ENCODE data around the gene FHIT.

The FHIT gene

GRCh38 chr3:59771768-59772181, 1479.5 kb downstream of the FHIT start:
- DNase-seq: no peak

- no peak for DNase-seq
Observed at GRCh38 chr3:59769127-59769750, 1482.0 kb downstream of the FHIT start.

DNA sequence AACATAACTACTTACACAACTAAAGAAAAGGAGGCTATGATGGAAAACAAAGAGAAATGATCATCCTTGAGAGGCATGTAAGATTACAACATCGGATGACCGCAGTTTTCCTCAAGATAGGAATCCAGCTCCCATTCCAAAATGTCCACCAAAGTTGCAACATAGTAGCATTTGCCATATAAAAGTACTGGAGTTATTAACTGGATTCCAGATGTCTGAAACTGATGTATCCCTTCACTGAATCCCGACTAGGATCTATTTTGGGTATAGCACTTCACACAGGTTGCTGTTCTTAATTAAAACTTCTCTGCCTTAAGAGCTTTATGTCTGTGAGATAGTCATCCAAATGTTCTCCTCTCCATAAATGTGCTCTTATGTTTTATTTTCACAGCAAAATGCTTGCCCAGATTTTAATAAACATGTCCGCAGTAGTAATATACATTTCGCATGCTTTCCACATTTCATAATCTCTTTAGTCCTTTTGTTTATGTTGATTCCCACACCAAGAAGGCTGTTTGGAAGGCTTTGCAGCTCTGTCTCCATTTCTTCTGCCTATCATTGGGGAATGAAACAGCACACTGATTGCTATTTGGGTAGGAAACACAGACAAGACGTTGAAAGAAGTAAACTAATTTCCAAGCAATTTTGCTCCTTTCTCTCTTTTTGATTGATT, 1484.9 kb downstream of the FHIT start:
- DNase-seq: no peak

- DNase-seq: no peak
Observed at GRCh38 chr3:59764171-59764570, 1487.1 kb downstream of the FHIT start.

DNA sequence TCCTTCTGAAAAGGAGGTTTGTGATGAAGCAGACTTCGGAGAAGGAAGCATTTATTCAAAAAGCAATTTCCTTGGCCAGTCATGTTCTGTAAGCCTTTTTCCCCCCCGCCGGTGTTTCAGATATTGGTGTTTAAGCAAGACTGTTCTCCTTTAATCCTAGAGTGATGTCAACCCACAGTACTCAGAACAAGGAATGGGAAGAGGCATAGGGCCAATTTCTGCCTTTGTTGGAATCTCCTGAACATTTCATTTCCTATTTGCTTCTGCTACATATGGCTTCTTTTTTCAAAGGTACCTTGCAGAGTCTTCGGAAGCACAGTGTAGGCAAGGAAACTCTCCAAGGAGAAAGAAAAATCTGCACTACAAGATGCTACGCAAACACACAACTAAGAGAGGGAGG, 1488.3 kb downstream of the FHIT start:
- DNase-seq: no peak

DNA sequence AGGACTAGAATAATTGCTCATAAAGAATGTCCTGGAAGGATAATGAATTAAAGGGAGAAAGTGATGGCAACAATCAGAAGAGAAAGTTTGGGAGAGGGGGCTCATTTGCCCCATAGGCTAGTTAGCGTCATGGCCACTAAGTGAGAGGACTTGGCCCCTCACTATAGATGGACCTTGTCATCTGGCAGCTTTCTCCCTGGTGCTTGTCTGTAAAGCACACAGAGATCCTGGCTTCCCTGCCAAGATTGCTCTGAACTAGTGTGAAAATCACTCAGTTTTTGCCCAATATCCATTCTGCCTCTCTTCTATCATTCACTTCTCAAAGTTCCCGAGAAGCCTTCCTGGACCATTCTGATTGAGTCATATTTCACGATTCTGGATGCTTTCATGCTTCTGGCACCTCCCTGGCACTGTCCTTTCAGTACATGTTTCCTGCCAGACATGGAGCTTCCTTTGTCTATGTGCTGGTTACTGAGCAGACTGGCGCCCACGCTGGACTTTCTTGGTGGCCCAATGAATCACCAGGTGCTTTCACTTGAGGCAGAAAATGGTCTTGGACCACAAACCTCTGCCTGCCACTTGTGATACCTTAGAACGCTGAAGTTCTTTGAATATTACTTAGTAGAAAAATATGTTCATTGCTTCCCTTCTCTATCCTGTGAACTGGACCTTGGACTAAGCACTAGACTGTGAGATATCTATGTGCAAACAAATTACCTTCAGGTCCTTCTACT, 1491.8 kb downstream of the FHIT start:
- no peak for DNase-seq

- no peak for DNase-seq
Observed at GRCh38 chr3:59758672-59759071, 1492.6 kb downstream of the FHIT start.

- DNase-seq: no peak
Observed at GRCh38 chr3:59756934-59757333, 1494.3 kb downstream of the FHIT start.

- DNase-seq: no peak
Observed at GRCh38 chr3:59754456-59755129, 1496.7 kb downstream of the FHIT start.

- no peak for DNase-seq
Observed at GRCh38 chr3:59753808-59754450, 1497.3 kb downstream of the FHIT start.

DNA sequence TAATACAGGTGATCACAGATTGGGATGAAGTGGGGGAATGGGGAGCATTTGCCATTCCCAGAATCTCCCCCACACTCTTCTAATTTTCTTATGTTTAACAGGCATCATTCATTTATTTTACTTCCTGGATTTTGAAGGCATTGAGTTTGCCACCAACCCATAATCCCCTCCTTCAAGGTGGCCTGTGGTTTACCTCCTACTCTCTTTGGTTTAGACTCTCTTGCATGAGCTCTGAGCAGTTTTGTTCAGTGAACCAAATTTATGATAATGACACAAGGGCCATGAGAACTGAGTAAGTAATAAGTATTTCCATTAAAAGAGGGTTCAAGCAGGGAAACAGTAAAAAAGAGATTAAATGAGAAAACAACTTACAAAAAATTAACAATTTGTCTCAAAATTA, 1498.3 kb downstream of the FHIT start:
- no peak for DNase-seq

- DNase-seq: no peak
Observed at GRCh38 chr3:59751606-59752005, 1499.6 kb downstream of the FHIT start.

GRCh38 chr3:59750391-59750790, 1500.9 kb downstream of the FHIT start:
- no peak for DNase-seq

DNA sequence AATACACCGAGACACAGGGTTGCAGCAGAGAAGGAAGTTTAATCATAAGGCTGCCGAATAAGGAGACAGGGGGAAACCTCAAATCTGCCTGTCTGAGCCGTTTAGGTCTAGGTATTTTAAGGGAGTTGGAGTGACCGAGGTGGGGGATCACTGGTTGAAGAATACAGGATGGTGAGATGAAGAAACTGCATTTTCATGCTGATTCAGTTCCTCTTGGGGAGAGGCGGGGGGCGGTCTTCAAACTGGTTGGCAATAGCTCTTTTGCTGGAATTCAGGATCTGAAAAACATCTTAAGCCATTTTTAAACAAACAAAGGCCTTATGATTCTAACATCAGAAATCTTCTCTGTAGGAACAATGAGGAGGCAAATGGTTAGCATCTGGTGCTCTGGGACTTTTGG, 1502.0 kb downstream of the FHIT start:
- DNase-seq: no peak

DNA sequence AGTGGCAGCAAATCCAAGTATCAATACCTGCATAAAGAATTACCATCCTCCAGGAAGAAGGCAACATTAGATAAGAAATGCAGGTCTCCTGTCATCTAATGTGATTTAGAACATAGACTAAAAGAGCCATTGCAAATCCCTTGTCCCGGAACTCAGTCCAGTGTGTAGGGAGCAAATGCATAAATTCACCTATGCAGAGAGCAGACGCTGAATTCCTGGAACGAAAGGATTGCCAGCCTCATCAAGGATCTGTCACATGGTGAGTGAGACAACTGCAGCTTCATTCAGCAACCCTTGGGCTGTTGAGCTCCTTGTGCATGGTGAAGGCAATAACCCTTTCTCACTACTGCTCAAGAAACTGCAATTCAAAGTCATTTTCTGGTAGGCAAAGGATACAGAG, 1504.7 kb downstream of the FHIT start:
- no peak for DNase-seq

- DNase-seq: no peak
Observed at GRCh38 chr3:59737241-59737640, 1514.0 kb downstream of the FHIT start.

GRCh38 chr3:59734061-59734460, 1517.2 kb downstream of the FHIT start:
- no peak for DNase-seq

DNA sequence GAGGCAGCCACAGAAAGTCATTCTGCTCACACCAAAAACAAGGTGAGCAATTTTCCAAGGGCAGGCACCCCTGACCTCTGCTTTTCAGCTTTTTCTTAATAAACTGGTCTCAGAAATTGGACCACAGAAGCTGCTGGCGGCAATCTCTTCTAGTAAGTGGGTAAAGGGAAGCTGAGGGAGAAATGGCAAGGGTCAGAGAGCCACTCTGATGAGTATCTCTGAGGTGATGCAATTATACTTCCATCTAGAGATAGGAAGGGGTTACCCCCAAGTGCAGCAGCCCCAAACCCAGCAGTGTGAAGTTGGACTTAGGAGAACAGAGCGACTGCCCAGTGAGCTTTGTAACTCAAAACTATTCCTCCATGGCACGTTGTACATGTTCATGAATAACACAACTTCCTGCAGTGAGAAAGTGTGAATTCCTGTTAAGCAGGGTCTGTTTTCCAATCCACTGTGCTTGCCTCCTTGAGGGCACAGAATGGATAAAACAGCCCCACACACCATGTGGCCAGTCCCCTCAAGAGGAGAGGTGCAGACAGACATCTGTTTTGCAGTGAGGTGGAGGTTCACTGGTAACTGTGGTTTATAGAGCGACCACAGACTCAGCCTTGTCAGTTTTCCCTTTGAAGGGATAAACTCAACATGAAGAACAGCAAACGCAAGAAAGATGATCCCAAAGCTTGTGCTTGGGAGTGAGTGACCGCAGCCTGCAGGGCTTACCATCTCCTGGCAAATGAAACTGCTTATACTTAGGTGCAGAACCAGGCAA, 1518.0 kb downstream of the FHIT start:
- DNase-seq: no peak

- DNase-seq: no peak
Observed at GRCh38 chr3:59731943-59732342, 1519.3 kb downstream of the FHIT start.

GRCh38 chr3:59730591-59730990, 1520.7 kb downstream of the FHIT start:
- DNase-seq: no peak

DNA sequence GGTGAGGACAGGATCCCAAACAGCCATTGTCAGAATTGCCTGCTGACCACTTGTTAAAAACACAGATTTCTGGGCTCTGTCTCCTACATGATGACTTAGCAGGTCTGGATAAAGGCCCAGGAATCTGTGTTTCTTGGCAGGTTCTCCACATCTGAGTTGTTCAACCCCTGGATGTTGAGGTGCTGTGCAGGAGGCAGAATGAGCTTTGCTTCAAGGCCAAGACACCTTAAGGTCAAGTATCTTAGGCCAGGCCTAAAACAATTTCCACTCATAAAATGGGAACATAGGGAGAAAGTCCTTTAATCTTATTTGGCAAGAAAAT, 1522.7 kb downstream of the FHIT start:
- no peak for DNase-seq

DNA sequence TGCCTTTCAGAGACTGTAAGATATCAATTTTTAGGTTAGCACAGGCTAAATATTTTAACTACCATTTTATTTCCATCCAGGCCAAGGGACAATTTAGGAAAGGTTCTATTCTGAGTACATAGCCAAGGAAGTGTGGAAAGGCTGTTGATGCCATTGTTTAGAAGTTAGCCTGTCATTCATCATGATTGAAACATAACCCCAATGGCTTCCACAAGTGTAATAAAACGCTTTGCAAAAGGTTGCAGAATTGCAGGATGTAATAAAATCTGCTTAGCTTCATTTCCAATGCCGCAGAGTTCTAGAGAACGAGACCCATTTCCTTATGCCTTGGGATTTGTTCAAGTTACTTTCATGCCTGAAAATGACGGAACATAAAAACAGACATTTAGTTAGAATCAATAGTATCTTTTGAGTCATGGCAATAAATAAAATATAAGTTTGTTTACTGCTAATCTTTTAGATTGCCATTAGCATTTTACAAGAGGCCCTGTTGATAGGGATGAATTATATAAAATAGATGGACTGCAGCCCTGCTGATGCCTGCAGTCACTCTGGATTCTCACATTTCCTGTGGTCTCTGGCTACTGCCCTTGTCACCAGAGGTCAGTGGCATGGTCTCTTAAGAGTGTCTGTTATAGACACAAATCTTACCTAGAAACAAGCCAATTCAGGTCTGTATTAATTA, 1523.2 kb downstream of the FHIT start:
- no peak for DNase-seq
